HG03457 (cell line): ENCODE measurements around the gene SENP5.
"Not testable (repeated sequence)": the region's sequence is repeated elsewhere in the genome, so short reads cannot be mapped to it uniquely, and the experiment has no call there.

Experiments used
- ATAC-seq: cut with Tn5 transposase; IDR thresholded peaks from one replicate; pipeline ENCODE4 v1.9.1; 2021; ENCODE audit warnings: moderate number of reproducible peaks; ENCODE audit not compliant: unreplicated experiment

The SENP5 gene

GRCh38 chr3:196938124-196938523, 70.4 kb downstream of the SENP5 start:
- ATAC-seq = no peak

- ATAC-seq = no peak
Observed at GRCh38 chr3:196938576-196938975, 70.9 kb downstream of the SENP5 start.

- ATAC-seq = peak; percentile 9
Observed at GRCh38 chr3:196941729-196942225, 74.1 kb downstream of the SENP5 start.

GRCh38 chr3:196942226-196942914, 74.7 kb downstream of the SENP5 start, which contains the start of gene NCBP2:
Gene NCBP2, minus strand, starts transcription at chr3:196942528. Its CDS starts 25 bp downstream, at chr3:196942503.
- peak; percentile 80 for ATAC-seq

DNA sequence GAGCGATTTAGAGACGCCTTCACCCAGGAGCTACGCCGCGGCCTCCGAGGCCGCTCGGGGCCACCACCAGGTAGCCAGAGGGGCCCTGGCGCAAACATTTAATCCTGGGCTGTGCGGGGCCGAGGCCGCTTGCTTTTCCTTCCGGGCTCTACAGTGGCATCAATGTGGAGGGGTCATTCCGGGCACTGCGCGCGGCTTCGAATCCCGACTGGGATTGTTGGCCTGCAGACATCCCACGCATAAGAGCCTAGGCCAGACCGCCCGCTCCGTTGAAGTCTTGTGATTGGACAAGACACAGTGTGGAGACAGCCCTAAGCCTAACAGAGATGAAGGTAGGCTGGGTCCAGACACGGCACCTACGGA, 75.2 kb downstream of the SENP5 start:
- ATAC-seq = peak; percentile 6

DNA sequence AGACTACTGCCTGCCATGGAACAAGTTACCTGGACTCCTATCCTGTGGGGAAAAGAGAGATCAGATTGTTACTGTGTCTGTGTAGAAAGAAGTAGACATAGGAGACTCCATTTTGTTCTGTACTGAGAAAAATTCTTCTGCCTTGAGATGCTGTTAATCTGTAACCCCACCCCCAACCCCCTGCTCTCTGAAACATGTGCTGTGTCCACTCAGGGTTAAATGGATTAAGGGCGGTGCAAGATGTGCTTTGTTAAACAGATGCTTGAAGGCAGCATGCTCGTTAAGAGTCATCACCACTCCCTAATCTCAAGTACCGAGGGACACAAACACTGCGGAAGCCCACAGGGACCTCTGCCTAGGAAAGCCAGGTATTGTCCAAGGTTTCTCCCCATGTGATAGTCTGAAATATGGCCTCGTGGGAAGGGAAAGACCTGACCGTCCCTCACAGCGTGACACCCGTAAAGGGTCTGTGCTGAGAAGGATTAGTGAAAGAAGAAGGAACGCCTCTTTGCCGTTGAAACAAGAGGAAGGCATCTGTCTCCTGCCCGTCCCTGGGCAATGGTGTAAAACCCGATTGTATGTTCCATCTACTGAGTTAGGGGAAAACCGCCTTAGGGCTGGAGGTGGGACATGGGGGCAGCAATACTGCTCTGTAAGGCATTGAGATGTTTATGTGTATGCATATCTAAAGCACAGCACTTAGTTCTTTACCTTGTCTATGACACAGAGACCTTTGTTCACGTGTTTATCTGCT, 76.5 kb downstream of the SENP5 start:
- ATAC-seq = not testable (repeated sequence)

DNA sequence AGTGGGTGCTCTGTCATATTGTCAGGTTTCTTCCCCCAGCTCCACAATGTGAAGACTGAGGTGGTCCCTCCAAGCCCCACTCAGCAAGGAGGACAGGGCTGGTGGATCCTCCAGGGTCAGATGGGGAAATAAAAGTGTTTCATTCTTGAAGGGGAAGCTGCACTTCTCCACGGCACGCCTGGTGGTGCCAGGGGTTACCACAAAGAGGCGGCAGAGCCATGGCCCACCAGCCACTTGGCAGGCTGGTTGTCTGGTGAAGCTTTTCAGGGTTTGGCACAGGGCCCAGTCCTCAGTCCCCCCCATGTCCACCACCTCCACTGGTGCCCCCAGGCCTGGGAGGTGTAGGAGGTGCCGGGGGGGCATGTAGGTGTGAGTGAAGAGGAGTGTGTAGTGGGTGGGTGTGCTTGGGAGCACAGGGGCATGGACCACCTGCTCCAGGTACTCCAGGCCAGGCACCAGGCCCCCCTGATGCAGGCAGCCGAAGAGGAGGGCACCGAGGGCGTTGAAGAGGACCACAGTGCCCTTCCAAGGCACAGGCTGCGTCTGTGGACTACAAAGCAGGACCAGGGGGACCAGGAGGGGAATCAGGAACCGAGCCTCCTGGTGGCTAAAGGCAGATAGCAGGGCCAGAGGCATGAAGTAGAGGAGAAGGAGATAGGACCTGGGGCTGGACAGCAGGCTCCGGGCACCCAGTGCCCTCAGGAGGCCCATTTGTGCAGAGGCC, 79.6 kb downstream of the SENP5 start:
- ATAC-seq = no peak

DNA sequence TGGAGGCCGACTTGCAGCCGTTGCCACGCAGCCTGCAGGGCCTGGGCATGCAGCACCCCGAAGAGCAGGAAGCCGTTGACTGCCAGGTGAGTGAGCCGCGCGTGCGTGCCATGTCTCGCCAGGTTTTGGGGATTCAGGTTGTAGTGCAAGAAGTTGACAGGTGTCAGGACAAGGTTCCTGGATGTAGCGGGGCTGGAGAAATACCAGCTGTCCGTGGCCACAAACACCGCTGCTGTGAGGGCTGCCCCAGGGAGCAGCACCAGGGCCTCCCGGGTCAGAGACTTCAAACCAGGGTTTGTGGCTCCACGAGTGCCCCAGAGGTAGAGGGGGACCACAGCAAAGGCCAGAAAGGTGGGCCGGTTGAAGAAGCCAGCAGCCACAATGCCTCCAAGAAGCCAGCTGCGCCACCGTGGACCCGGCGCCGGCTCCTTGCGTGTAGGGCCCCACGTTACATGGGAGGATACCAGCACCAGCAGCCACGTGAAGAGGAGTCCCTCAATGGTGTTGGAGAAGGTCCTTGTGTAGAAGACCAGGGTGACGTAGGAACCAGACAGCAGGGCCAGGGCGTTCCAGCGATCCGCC, 80.2 kb downstream of the SENP5 start:
- no peak for ATAC-seq

DNA sequence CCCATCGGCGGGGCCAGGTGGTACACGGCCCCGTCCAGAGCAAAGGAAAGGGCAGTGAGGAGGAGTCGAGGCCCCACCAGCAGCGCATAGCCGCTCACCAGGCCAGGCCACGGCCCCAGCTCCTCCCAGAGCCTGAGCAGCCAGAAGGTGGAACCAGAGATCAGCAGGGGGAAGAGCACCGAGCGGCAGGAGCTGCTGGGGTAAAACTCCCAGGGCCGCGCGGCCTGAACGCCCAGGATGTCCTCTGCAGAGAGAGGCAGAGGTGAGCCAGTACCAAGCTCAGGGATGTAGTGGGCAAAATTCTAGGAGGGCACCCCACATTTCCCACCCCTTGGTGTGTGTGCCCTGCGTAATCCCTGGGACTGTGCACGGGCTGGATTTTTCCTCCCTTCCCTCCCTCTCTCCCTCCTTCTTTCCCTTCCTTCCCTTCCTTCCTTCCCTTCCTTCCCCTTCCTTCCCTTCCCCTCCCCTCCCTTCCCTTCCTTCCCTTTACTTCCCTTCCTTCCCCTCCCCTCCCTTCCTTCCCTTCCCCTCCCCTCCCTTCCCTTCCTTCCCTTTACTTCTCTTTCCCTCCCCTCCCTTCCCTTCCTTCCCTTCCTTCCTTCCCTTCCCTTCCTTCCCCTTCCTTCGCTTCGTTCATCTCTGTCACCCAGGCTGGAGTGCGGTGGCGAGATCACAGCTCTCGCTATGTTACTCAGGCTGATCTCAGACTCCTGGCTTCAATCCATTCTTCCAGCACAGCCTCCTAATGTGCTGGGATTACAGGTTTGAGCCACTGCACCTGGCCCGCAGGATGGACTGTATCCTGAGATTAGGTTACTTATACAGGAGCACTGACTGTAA, 80.9 kb downstream of the SENP5 start:
- no peak for ATAC-seq

DNA sequence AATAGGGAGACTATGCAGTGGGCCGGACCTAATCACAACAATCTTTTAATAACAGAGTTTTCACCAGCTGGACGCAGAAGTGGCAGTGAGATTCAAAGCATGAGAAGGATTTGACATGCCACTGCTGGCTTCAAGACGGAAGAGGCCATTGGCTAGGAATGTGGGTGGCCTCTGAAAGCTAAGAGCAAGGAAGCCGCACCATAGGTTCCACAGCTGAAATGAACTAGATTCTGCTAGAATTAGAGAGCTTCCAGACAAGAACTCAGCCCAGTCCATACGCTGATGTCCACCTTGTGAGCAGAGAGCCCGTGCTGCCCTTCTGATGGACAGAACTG, 81.5 kb downstream of the SENP5 start:
- no peak for ATAC-seq

- ATAC-seq = no peak
Observed at GRCh38 chr3:196949750-196950149, 82.0 kb downstream of the SENP5 start.

- no peak for ATAC-seq
Observed at GRCh38 chr3:196951371-196951770, 83.7 kb downstream of the SENP5 start.

- ATAC-seq = no peak
Observed at GRCh38 chr3:196954832-196955231, 87.1 kb downstream of the SENP5 start.

DNA sequence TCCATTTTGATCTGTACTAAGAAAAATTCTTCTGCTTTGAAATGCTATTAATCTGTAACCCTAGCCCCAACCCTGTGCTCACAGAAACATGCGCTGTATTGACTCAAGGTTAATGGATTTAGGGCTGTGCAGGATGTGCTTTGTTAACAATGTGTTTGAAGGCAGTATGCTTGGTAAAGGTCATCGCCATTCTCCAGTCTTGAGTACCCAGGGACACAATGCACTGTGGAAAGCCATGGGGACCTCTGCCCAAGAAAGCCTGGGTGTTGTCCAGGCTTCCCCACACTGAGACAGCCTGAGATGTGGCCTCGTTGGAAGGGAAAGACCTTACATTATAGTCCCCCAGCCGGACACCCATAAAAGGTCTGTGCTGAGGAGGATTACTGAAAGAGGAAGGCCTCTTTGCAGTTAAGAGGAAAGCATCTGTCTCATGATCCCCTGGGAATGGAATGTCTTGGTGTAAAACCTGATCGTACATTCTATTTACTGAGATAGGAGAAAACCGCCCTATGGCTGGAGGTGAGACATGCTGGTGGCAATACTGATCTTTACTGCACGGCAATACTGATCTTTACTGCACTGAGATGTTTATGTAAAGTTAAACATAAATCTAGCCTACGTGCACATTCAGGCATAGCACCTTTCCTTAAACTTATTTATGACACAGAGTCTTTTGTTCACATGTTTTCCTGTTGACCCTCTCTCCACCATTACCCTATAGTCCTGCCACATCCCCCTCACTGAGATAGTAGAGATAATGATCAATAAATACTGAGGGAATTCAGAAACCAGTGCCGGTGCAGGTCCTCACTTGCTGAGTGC, 94.6 kb downstream of the SENP5 start:
- no peak for ATAC-seq

DNA sequence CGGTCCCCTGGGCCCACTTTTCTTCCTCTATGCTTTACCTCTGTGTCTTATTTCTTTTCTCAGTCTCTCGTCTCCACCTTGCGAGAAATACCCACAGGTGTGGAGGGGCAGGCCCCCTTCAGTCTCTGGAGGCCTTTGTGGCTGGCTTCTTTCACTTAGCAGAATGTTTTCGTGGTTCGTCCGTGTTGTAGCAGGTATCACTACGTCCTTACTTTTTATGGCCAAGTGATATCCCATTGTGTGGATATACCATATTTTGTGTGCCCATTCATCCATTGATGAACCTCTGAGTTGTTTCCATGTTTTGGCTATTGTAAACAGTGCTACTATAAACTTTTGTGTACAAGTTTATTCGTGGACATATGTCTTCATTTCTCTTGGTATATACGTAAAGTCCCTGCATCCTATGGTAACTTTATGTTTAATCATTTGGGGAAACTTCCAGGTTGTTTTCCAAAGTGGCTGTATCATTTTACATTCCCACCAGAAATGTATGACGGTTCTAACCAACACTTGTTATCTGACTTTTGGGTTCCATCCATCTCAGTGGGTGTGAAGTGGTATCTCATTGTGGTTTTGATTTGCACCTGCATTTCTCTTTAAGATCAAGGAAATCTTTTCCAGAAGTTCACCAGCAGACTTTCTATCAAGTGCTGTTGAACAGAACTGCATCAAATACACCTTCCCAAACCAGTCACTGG, 95.4 kb downstream of the SENP5 start:
- ATAC-seq = no peak

- no peak for ATAC-seq
Observed at GRCh38 chr3:196963631-196963953, 95.9 kb downstream of the SENP5 start.

GRCh38 chr3:196965112-196965803, 97.5 kb downstream of the SENP5 start:
- no peak for ATAC-seq

GRCh38 chr3:196965804-196966173, 98.1 kb downstream of the SENP5 start:
- ATAC-seq = no peak
